Uterus (tissue), 4 donors: ENCODE results near the gene MAP1LC3B2. TPM values are rescaled to one million over a fixed set of nuclear protein-coding genes. Genes with fewer than 3 reads are reported as not detected.
A peak's percentile ranks its signal among the peaks of the same experiment; 100 is the strongest.

Source experiments
- DNase-seq, 2 donors: peaks; one replicate each; pipeline ENCODE4 v3.0.0-alpha.2; 2019 to 2020
- H3K27ac ChIP-seq, 2 donors: fragments of 200-600 bp; sonication (generic); 1 replicate in 1 of 2; 2 replicates in 1 of 2; pipeline ENCODE4 v1.5.1; 2016 to 2018
- H3K27me3 ChIP-seq, 2 donors: fragments of 200-600 bp; sonication (generic); one replicate each; pipeline ENCODE4 v1.5.1; 2018 to 2019; ENCODE audit warnings: control low read depth in 1 of 2
- H3K36me3 ChIP-seq, 2 donors: fragments of 200-600 bp; sonication (generic); one replicate each; pipeline ENCODE4 v1.5.1; 2019; ENCODE audit warnings: control low read depth in 1 of 2
- H3K4me1 ChIP-seq, 2 donors: fragments of 200-600 bp; sonication (generic); one replicate each; pipeline ENCODE4 v1.5.1; 2018 to 2019; ENCODE audit warnings: control low read depth in 1 of 2
- H3K4me3 ChIP-seq, 2 donors: fragments of 200-600 bp; sonication (generic); 1 replicate in 1 of 2; 2 replicates in 1 of 2; pipeline ENCODE4 v1.5.1; 2018 to 2019; ENCODE audit warnings: mild to moderate bottlenecking in 1 of 2
- H3K9me3 ChIP-seq, 2 donors: fragments of 200-600 bp; sonication (generic); one replicate each; pipeline ENCODE4 v1.5.1; 2019; ENCODE audit warnings: control low read depth in 1 of 2
- POLR2A ChIP-seq, 2 donors: fragments of 450-650 bp; IDR thresholded peaks; one replicate each; pipeline ENCODE4 v1.6.1; 2016; ENCODE audit warnings: antibody characterized with exemption in 2 of 2, mild to moderate bottlenecking in 1 of 2, moderate library complexity in 1 of 2
- intact Hi-C: fragments of 100-400 bp; cut with DNase I; formaldehyde crosslinking; loops from one replicate; pipeline ENCODE4 v1.15.1; 2023; ENCODE audit warnings: low total_unique reads
- total RNA-seq, 4 donors: library from RNA; depleted of rRNA in 3 of 4; stranded (reverse); fragments of >200 nt in 3 of 4; gene quantifications; one replicate each; pipeline versions ENCODE4 v1.1.0 to v1.2.4, GENCODE V29; 2014 to 2023
- TF ChIP-seq, protein P1 (sequence below), 4 experiments: fragments of 200-600 bp in 2 of 4; fragments of 450-650 bp in 2 of 4; sonication (generic) in 2 of 4; IDR thresholded peaks; one replicate each; pipeline ENCODE4 v1.5.1; 2016 to 2019; ENCODE audit warnings: antibody characterized with exemption in 4 of 4, mild to moderate bottlenecking in 2 of 4, moderate library complexity in 1 of 4
- donor health status: DM: yes; HTN: yes; CAD: no.

MAP1LC3B2 gene
- total RNA-seq, 4 donors from 2014 or later, result 1.8 to 3.6 TPM; not detected in 2

DNA sequence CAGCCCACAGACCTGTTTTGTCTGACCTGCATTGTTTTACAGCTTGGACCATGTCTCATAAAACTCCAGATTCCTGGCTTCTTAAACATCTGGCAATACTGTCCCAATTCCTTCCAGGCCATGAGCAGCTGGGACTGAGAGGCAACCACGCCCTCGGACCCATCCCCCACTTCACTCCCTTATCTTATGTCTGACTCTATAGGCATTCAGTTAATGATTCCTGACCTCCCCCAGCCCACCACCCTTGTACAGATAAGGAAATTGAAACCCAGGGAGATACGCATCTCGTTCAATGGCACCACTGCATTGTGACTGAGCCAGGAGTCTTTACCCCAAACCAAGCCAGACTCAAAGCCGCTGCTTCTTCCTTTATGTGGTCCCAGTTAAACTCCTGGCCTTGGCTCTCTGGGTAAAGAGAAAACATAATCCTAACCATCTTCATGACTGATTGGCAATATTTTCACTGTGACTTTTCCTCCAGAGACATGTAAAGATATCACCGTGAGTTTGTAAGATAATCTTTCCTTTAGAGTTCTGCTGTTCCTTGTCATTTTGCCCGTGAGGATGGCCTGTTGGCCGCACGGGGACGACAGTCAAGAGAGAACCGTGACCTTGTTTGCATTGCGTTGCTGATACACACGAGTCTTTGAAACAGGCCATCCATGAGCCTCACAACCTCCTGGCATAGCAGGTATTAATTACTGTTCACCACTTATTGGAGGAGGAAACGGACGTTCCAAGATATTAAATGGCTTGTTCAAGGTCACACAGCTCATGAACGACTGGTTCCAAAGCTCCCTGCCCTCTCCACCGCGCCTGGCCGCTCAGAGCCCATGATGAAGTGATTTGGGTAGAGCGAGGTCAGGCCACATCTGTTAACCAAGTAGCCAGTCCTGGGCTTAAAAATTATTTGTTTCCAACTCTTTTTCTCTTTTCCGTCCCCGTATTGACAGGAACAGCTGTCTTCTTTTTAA, 39.4 kb downstream of the MAP1LC3B2 start:
- no peaks in the 10 kb centered on the region for H3K27me3 ChIP-seq
- H3K9me3 ChIP-seq, result no peaks in the 10 kb centered on the region
- no peak for TF ChIP-seq POLR2A (IDR thresholded peaks at IDR 0.05)
- TF ChIP-seq, protein P1, sequence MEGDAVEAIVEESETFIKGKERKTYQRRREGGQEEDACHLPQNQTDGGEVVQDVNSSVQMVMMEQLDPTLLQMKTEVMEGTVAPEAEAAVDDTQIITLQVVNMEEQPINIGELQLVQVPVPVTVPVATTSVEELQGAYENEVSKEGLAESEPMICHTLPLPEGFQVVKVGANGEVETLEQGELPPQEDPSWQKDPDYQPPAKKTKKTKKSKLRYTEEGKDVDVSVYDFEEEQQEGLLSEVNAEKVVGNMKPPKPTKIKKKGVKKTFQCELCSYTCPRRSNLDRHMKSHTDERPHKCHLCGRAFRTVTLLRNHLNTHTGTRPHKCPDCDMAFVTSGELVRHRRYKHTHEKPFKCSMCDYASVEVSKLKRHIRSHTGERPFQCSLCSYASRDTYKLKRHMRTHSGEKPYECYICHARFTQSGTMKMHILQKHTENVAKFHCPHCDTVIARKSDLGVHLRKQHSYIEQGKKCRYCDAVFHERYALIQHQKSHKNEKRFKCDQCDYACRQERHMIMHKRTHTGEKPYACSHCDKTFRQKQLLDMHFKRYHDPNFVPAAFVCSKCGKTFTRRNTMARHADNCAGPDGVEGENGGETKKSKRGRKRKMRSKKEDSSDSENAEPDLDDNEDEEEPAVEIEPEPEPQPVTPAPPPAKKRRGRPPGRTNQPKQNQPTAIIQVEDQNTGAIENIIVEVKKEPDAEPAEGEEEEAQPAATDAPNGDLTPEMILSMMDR (IDR thresholded peaks at IDR 0.05), result no peak
- H3K4me3 ChIP-seq, result peak overlapping the region; percentile 19 to 20
- peaks cover 0 to 4% of the 10 kb centered on the region in 2 donors for H3K4me1 ChIP-seq
- no peaks in the 10 kb centered on the region for H3K36me3 ChIP-seq
- H3K27ac ChIP-seq, result peak overlapping the region; percentile 86 to 88
- intact Hi-C loops, result loop anchor here (10.0 kb wide), 3 partner anchors 64 to 594 kb away; partner anchors contain the start of gene MED13L
- DNase-seq, result peak; percentile 40 to 51

DNA sequence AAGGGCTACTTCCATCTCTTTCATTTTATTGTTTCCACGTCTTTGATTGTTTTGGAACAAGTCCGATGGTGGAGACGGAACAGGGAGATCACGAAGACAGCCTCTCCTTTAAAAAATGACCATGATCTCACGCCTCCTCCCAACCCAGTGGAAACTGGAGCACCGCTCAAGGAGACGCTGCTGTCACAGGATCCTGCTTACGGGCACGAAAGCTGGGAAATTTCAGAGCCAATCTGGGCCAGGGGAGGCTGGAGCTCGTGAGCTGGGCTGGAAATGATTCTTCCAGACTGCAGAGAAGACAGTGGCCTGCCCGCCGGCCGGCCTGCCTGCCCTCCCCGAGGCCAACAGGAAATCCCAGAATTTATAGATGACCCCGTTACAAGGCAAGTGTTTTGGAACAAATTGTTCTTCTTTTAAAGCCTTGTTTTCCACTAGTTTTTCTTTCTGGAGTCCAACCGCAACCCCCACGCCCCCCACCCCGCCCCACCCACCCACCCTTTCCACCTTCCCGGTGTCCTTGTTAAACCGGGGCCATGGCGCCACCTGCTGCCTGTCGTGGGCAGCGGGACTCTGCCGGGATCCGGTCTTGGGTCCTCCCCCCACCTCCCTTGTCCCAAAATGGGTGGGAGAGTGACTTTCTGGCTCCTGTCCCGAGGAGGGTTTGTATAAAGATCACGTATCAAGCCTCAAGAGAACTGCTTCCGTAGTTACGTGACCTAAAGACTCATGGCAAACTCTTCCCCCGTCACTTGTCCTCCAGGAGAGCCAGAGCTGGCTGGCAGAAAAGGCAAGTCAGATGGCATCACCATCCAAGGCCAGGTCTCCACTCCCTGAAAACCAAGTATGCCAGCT, 40.3 kb downstream of the MAP1LC3B2 start:
- H3K4me1 ChIP-seq, result peaks cover 0 to 4% of the 10 kb centered on the region in 2 donors
- no peaks in the 10 kb centered on the region for H3K27me3 ChIP-seq
- H3K27ac ChIP-seq, result peak overlapping the region; percentile 86 to 88
- intact Hi-C loops, result loop anchor here (10.0 kb wide), 3 partner anchors 65 to 595 kb away; partner anchors contain the start of gene MED13L
- DNase-seq, result peak; percentile 88 to 89
- no peaks in the 10 kb centered on the region for H3K9me3 ChIP-seq
- no peaks in the 10 kb centered on the region for H3K36me3 ChIP-seq
- no peak for TF ChIP-seq POLR2A (IDR thresholded peaks at IDR 0.05)
- TF ChIP-seq, protein P1 (IDR thresholded peaks at IDR 0.05), result peak; percentile 36 to 81 (median 70)
- H3K4me3 ChIP-seq, result peak overlapping the region; percentile 19 to 20

DNA sequence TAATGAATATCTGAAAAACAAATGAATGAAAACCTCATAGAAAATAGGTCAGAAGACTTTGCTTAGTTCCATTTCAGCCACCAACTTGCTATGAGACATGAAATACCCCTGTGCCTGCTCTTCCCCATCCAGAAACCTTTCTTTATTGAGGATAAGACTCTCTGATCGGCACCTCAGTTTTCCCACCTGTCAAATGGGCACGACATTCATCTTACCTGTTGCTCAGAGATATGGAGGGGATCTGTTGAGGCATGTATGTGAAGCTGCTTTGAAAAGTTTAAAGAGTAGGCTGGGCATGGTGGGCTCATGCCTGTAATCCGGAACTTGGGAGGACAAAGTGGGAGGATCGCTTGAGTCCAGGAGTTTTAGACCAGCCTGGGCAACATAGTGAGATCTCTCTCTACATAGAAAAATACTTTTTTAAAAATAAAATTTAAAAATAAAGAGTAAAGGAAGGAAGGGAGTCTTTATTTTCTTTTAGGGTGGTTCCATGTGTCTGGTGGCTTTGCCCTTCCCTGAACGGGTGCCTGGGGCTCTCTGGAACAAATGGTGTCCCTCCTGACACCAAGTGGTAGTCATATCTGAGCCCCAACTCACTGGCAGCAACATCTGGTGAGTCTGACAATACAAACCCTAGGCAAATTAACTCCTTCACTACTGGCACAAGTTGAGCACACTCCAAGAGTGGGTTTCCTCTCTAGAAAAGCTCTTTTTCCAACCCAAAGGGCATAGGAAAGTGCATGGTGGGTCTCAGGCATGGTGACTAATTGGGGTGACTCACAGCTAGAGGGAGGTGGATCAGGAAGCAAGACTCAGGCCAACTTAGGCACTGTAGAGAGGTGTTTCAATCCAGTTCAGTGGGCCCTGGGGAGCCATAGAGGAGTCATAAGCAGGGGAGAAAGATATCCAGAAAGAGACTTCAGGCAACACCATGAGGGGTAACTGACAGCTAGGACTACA, 42.1 kb downstream of the MAP1LC3B2 start:
- Histone ChIP-seq H3K36me3 (no peaks in the 10 kb centered on the region), H3K27ac (no peak overlapping the region), H3K4me1 (peaks cover 0 to 4% of the 10 kb centered on the region in 2 donors), H3K27me3 (no peaks in the 10 kb centered on the region), H3K4me3 (no peak overlapping the region), H3K9me3 (no peaks in the 10 kb centered on the region)
- no peak for DNase-seq
- intact Hi-C loops, result no loop called here
- no peak for TF ChIP-seq POLR2A (IDR thresholded peaks at IDR 0.05)
- TF ChIP-seq, protein P1 (IDR thresholded peaks at IDR 0.05), result no peak

DNA sequence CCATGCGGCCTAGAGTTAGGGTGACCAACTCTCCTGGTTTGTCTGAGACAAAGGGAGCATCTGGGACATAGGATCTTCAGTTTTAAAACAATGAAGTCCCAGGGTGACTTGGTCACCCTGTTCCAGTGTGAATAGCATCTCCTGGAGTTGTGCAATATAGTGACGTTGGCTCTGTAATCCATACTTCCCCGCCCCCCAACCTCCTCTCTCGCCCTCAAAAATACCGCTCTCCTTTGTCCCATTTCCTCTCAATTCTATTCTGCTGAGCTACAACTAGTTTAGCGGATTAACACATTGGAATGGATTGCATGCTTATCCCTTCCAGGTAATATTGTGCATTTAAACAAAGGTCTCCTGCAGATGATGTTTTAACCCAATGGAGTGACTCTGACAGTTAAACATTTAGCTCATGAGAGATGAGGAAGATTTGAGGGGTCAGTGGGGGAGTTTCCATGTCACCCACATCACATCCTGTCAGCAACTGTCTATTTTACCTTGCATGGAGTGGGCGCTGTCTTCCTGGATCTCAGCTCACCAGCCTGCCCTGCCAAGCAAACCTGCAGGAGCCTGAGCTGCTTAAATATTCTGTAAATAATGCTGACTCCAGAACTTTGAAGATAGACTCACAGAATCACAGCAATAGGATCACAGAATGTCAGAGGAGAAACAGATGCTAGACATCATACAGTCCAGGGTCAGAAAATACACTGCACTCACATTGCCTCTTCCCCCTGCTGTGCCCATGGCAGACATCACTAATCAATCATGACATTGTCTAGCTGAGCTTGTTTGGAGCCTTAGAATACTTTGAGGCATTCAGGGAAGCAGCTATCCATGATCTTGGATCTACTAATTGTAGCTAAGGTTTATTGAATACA, 43.0 kb downstream of the MAP1LC3B2 start:
- Histone ChIP-seq H3K4me3 (no peak overlapping the region), H3K27ac (no peak overlapping the region), H3K27me3 (no peaks in the 10 kb centered on the region), H3K4me1 (peaks cover 0 to 4% of the 10 kb centered on the region in 2 donors), H3K36me3 (no peaks in the 10 kb centered on the region), H3K9me3 (no peaks in the 10 kb centered on the region)
- DNase-seq, result no peak
- no peak for TF ChIP-seq POLR2A (IDR thresholded peaks at IDR 0.05)
- TF ChIP-seq, protein P1 (IDR thresholded peaks at IDR 0.05), result no peak
- intact Hi-C loops, result no loop called here
